GM12878 (cell line): Measurements from ENCODE around the gene TXNDC12. TPM values are rescaled to one million over a fixed set of nuclear protein-coding genes. Genes with fewer than 3 reads are reported as not detected.

Experiments
- ATF7 ChIP-seq: fragments of 450-650 bp; IDR thresholded peaks from 2 replicates; pipeline ENCODE4 v1.6.1; 2016; ENCODE audit warnings: low read depth, mild to moderate bottlenecking
- E2F4 ChIP-seq: IDR thresholded peaks from 2 replicates; pipeline ENCODE4 v1.6.1; 2012; ENCODE audit warnings: low read depth, low read length, improper control_type of control experiment
- GATAD2B ChIP-seq: fragments of 450-650 bp; conservative IDR thresholded peaks from 2 replicates; pipeline ENCODE4 v1.6.1; 2017; ENCODE audit warnings: low read depth, mild to moderate bottlenecking, moderate library complexity
- HSF1 ChIP-seq: fragments of 150-350 bp; IDR thresholded peaks from 2 replicates; pipeline ENCODE4 v1.6.1; 2014; ENCODE audit warnings: mild to moderate bottlenecking, low read depth, low read length
- MEF2B ChIP-seq: fragments of 450-650 bp; IDR thresholded peaks from 2 replicates; pipeline ENCODE4 v1.6.1; 2018; ENCODE audit warnings: mild to moderate bottlenecking, moderate library complexity; ENCODE audit not compliant: partially characterized antibody, poor library complexity, severe bottlenecking
- MLLT1 ChIP-seq: fragments of 450-650 bp; IDR thresholded peaks from 2 replicates; pipeline ENCODE4 v1.6.1; 2016; ENCODE audit warnings: mild to moderate bottlenecking
- PBX3 ChIP-seq: IDR thresholded peaks from 2 replicates; pipeline ENCODE4 v1.6.1; 2011; ENCODE audit warnings: mild to moderate bottlenecking, low read depth, low read length, moderate library complexity; ENCODE audit not compliant: insufficient replicate concordance
- SREBF1 ChIP-seq: IDR thresholded peaks from 2 replicates; pipeline ENCODE4 v1.6.1; 2012; ENCODE audit warnings: mild to moderate bottlenecking, low read length
- SUPT20H ChIP-seq: IDR thresholded peaks from 2 replicates; pipeline ENCODE4 v1.6.1; 2011; ENCODE audit warnings: low read depth, mild to moderate bottlenecking, low read length, moderate library complexity, borderline replicate concordance; ENCODE audit not compliant: control insufficient read depth
- SUZ12 ChIP-seq: fragments of 200-600 bp; sonication (generic); IDR thresholded peaks from one replicate; pipeline ENCODE4 v1.6.1; 2018; ENCODE audit warnings: antibody characterized with exemption, mild to moderate bottlenecking; ENCODE audit not compliant: unreplicated experiment
- ZBTB11 ChIP-seq: fragments of 450-650 bp; formaldehyde crosslinking; IDR thresholded peaks from 2 replicates; pipeline ENCODE4 v1.5.0; 2022; ENCODE audit warnings: mild to moderate bottlenecking, missing genetic modification characterization
- ZBTB40 ChIP-seq: fragments of 450-650 bp; IDR thresholded peaks from 2 replicates; pipeline ENCODE4 v1.6.1; 2016; ENCODE audit warnings: mild to moderate bottlenecking, moderate library complexity, borderline replicate concordance
- ZNF274 ChIP-seq: IDR thresholded peaks from one replicate; pipeline ENCODE4 v1.8.0; 2011; ENCODE audit not compliant: insufficient read length, insufficient read depth
- polyA plus RNA-seq, 11 experiments: library from polyadenylated mRNA; depleted of rRNA in 4 of 11; unstranded in 6 of 11; stranded (reverse) in 5 of 11; fragments of >200 nt; fragmentation: Nextera tagmentation in 4 of 11; fragmentation: Illumina TruSeq in 1 of 11; extraction: Ambion mirVana in 4 of 11; extraction: Trizol in 1 of 11; gene quantifications; 1 replicate in 1 of 11; 2 replicates in 10 of 11; pipeline versions ENCODE4 v1.2.1 to v1.2.3, GENCODE V29; 2011 to 2016; ENCODE audit warnings: inconsistent platforms in 2 of 11, missing spikeins in 2 of 11, low read depth in 1 of 11
- total RNA-seq, 4 experiments: library from RNA; depleted of rRNA in 3 of 4; stranded (reverse); fragments of >200 nt in 3 of 4; fragmentation: Illumina TruSeq in 1 of 4; extraction: Trizol in 1 of 4; gene quantifications; 2 replicates each; pipeline versions ENCODE4 v1.2.1 to v1.2.3, GENCODE V29; 2013 to 2021

Gene TXNDC12
- total and polyA plus RNA-seq, 10 of the 15 experiments (the other 5 are each of a cell fraction or from before 2014, with no cell fraction given): 6.7 to 41.7 (median 17.7) TPM

- no peak for TF ChIP-seq ZBTB40
- TF ChIP-seq PBX3: no peak
- no peak for TF ChIP-seq MLLT1
- no peak for TF ChIP-seq SUZ12
- TF ChIP-seq GATAD2B: no peak
- no peak for TF ChIP-seq ZNF274
- no peak for TF ChIP-seq ZBTB11
- TF ChIP-seq E2F4: no peak
- TF ChIP-seq HSF1: no peak
- TF ChIP-seq MEF2B: no peak
- no peak for TF ChIP-seq SUPT20H
- no peak for TF ChIP-seq ATF7
- TF ChIP-seq SREBF1: no peak
These were observed 9.8 kb downstream of the TXNDC12 start (continued) for GRCh38 chr1:52045236-52045635.
